ENCODE data around the gene RCBTB2.

The RCBTB2 gene

DNA sequence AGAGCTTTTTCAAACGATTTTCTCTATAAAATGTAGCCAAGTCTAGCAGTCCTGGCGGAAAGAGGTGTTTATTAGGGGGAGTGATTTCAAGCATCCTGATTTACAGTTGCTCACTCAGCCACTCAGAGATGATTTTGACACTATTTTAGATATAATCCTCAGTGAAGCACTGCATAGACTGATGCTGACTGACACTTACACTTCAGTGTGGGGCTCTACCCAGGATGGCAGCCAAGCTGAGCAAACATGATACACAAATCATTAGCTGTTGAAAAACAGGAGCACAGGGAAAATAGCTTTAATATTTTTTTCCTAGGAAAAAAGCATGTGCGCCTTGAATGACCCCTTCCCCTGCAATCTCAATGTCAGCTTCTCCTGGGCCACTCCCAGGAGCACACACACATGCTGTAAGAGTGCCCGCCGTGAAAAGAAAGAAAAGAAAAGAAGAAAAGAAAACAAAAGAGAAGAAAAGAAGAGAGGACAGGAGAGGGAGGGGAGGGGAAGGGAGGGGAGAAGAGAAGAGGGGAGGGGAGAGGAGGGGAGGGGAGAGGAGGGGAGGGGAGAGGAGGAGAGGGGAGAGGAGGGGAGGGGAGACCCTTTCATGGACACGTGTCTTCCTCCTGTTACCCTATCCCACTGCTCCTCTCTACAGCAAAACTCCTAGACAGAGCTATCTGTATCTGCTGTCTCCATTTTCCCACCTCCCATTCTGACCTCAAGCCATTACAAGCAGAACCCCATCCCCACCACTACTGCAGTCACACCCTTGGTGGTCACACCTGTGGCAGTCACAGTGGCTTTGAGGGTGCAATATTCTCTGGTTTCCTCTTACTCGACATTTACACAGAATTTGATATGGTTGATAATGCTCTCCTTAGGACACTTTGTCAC is 36.4 kb downstream of the RCBTB2 start:
- no peak for DNase-seq (ENCODE audit: extremely low read depth in 1 of 2, low read depth in 1 of 2)

DNA sequence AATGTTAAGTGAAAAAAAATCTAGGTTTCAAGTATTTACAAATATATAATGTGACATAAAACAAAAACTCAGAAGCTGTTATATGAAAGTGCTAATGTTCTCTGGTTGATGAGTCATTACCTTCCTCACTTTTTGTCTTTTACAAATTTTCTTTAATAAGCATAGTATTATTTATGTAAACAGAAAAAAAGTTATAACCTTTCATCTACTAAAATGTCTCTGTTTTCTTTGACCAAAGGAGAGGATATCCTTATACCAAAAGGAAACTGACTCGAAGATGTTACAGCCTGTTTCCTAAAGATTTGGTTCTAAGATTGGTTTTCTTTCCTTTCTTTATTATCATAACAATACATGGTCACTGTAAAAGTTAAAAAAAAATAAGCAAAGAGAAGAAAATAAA is 38.0 kb downstream of the RCBTB2 start:
- no peak for DNase-seq (ENCODE audit: extremely low read depth in 1 of 2, low read depth in 1 of 2)

DNA sequence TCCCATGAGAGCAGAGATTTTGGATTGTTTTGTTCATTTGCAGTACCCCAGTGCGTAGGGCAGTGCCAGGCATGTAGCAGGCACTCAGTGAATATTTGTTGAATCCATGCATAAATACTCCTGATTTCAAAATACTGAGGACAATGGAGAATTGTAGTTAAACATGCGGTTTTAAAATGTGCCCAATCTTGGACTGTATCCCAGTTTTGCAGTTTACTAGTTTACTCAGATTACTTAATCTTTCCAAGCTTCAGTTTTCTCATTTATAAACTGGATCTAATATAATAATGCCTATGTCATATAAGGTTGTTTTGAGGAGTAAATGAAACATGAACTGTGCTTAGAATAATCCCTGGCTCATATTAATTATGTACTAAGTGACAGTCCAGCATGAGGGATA is 39.0 kb downstream of the RCBTB2 start:
- no peak for DNase-seq (ENCODE audit: extremely low read depth in 1 of 2, low read depth in 1 of 2)

- no peak for DNase-seq (ENCODE audit: extremely low read depth in 1 of 2, low read depth in 1 of 2)
Observed at GRCh38 chr13:48493066-48493765, 39.7 kb downstream of the RCBTB2 start.

- DNase-seq (ENCODE audit: extremely low read depth in 1 of 2, low read depth in 1 of 2): peak in 1 of 2 donors; percentile 44
Observed at GRCh38 chr13:48492470-48493065, 40.3 kb downstream of the RCBTB2 start.

- no peak for DNase-seq (ENCODE audit: extremely low read depth in 1 of 2, low read depth in 1 of 2)
Observed at GRCh38 chr13:48492096-48492440, 40.8 kb downstream of the RCBTB2 start.

- DNase-seq (ENCODE audit: extremely low read depth in 1 of 2, low read depth in 1 of 2): no peak
Observed at GRCh38 chr13:48491423-48492095, 41.3 kb downstream of the RCBTB2 start.

DNA sequence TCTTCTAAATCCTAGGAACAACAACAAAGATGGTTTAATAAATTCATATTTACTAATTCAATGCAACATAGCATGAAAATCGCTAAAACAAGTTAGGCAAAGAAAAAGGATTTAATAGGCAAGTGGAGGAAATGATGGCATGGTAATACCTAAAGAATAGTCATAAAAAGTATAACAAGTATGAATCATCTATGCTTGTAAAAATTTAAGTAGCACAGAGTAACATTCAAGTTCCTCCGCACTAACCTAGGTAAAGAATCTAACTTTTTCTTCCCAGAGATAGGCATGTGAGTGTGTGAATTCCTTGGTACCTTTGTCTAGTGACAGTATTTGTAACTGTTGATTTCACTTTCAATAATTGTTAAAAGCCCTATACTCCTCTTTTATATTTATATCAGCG is 42.6 kb downstream of the RCBTB2 start:
- DNase-seq (ENCODE audit: extremely low read depth in 1 of 2, low read depth in 1 of 2): no peak

DNA sequence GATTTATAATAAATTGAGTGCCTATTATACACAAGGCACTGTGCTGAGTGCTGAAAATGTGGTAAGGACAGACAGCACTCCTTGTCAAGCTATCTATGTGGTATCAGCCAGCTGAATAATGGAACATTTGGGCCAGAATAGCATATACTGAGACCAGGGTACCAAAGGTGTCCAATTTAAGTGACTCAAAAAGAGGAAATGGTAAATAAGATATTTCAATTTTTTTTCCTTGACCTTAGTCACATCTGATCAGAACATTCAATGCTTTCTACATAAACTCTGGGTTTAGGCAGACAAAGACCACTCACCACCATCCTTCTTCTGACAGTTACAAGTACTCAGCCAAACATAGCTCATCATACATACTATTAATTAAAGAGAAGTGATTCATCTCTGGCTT is 43.2 kb downstream of the RCBTB2 start:
- no peak for DNase-seq (ENCODE audit: extremely low read depth in 1 of 2, low read depth in 1 of 2)

- DNase-seq (ENCODE audit: extremely low read depth in 1 of 2, low read depth in 1 of 2): no peak
Observed at GRCh38 chr13:48488995-48489394, 43.9 kb downstream of the RCBTB2 start.

- DNase-seq (ENCODE audit: extremely low read depth in 1 of 2, low read depth in 1 of 2): no peak
Observed at GRCh38 chr13:48487968-48488367, 44.9 kb downstream of the RCBTB2 start.

GRCh38 chr13:48486836-48487235 is 46.0 kb downstream of the RCBTB2 start:
- no peak for DNase-seq (ENCODE audit: extremely low read depth in 1 of 2, low read depth in 1 of 2)

GRCh38 chr13:48486362-48486761 is 46.5 kb downstream of the RCBTB2 start:
- no peak for DNase-seq (ENCODE audit: extremely low read depth in 1 of 2, low read depth in 1 of 2)

DNA sequence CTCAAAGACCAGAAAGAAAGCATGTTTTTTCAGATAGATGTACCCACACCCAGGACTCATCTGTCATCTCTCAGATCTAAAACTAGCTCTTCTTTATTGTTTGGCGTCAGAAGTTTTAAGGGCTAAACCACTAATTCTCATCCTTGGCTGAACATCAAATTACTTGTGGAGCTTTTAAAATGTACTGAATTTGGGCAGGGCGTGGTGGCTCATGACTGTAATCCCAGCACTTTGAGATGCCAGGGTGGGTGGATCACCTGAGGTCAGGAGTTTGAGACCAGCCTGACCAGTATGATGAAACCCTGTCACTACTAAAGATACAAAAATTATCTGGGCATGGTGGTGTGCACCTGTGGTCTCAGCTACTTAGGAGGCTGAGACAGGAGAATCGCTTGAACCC is 47.4 kb downstream of the RCBTB2 start:
- no peak for DNase-seq (ENCODE audit: extremely low read depth in 1 of 2, low read depth in 1 of 2)

GRCh38 chr13:48483575-48483974 is 49.3 kb downstream of the RCBTB2 start:
- no peak for DNase-seq (ENCODE audit: extremely low read depth in 1 of 2, low read depth in 1 of 2)

GRCh38 chr13:48478391-48478790 is 54.5 kb downstream of the RCBTB2 start:
- no peak for DNase-seq (ENCODE audit: extremely low read depth in 1 of 2, low read depth in 1 of 2)

DNA sequence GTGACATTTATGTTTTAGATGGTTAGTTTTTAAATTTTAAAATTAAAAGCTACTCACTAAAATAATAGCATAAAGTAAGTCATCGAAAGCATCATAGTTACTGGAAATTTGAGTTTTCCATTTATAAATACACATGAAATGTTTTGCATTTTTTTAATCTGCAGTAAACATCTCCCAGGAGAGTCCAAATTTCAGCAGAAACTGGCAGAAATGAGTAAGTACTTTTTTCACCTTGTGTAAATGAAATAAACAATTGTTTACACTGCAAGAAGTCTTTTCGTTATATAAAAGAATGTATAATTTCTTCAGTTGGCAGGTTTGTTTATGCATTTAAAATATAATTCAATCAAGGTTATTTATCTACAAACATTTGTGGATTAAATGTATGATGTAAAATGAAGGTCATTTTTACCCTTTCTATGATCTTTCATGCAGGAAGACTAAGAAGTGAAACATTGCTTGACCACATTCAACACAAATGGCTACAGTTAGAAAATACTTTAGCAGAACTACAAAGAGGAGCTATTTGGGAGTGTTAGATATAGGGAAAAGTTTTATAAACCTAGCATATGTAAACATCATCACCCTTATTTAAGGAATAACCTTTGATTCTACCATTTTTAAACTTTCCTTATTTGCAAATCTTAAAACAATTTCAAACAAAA is 55.6 kb downstream of the RCBTB2 start:
- DNase-seq (ENCODE audit: extremely low read depth in 1 of 2, low read depth in 1 of 2): no peak

- DNase-seq (ENCODE audit: extremely low read depth in 1 of 2, low read depth in 1 of 2): no peak
Observed at GRCh38 chr13:48476686-48477085, 56.2 kb downstream of the RCBTB2 start.

GRCh38 chr13:48476215-48476614 is 56.7 kb downstream of the RCBTB2 start:
- no peak for DNase-seq (ENCODE audit: extremely low read depth in 1 of 2, low read depth in 1 of 2)

GRCh38 chr13:48475230-48475629 is 57.6 kb downstream of the RCBTB2 start:
- DNase-seq (ENCODE audit: extremely low read depth in 1 of 2, low read depth in 1 of 2): no peak

Data from stimulated activated CD8-positive, alpha-beta memory T cell treated with anti-CD3 and anti-CD28 coated beads, Interleukin-7, amount 100 ng/mL, for 48 hours (primary cell).